HepG2 (cell line): ENCODE measurements around the gene CNNM4. TPM values are rescaled to one million over a fixed set of nuclear protein-coding genes. Genes with fewer than 3 reads are reported as not detected.

Experiments used
- AKNA ChIP-seq: sonication (generic); formaldehyde crosslinking; IDR thresholded peaks from 2 replicates; pipeline ENCODE4 v1.4.0; 2020; ENCODE audit warnings: missing genetic modification reagents, borderline replicate concordance
- HOXA5 ChIP-seq: sonication (generic); formaldehyde crosslinking; IDR thresholded peaks from 2 replicates; pipeline ENCODE4 v1.4.0; 2020; ENCODE audit warnings: missing genetic modification reagents
- KDM3A ChIP-seq: IDR thresholded peaks from 2 replicates; pipeline ENCODE4 v1.6.1; 2018; ENCODE audit warnings: low read depth, missing compliant biosample characterization
- TFAP4 ChIP-seq: sonication (generic); IDR thresholded peaks from 2 replicates; pipeline ENCODE4 v1.6.1; 2016; ENCODE audit warnings: low read depth, borderline replicate concordance
- ZBTB21 ChIP-seq: sonication (generic); formaldehyde crosslinking; IDR thresholded peaks from 2 replicates; pipeline ENCODE4 v1.4.0; 2020; ENCODE audit warnings: missing genetic modification reagents
- ZNF274 ChIP-seq: sonication (generic); formaldehyde crosslinking; IDR thresholded peaks from 2 replicates; pipeline ENCODE4 v1.5.1; 2020; ENCODE audit warnings: mild to moderate bottlenecking, missing genetic modification reagents
- ZNF670 ChIP-seq: sonication (generic); formaldehyde crosslinking; IDR thresholded peaks from 2 replicates; pipeline ENCODE4 v1.8.0; 2022; ENCODE audit warnings: mild to moderate bottlenecking, missing genetic modification reagents, borderline replicate concordance
- ZNF879 ChIP-seq: sonication (generic); formaldehyde crosslinking; IDR thresholded peaks from 2 replicates; pipeline ENCODE4 v1.8.1; 2023; ENCODE audit warnings: missing genetic modification reagents
- polyA plus RNA-seq, 8 experiments: library from polyadenylated mRNA; depleted of rRNA in 3 of 8; stranded (reverse) in 7 of 8; unstranded in 1 of 8; fragments of >200 nt; fragmentation: Illumina TruSeq in 4 of 8; extraction: Trizol in 4 of 8; gene quantifications; 2 replicates each; pipeline versions ENCODE4 v1.2.1 to v1.2.3, GENCODE V29; 2011 to 2016; ENCODE audit warnings: low read depth in 4 of 8, missing spikeins in 1 of 8, mixed read lengths in 1 of 8; ENCODE audit not compliant: insufficient read depth in 1 of 8
- total RNA-seq, 5 experiments: library from RNA; depleted of rRNA; stranded (reverse); fragments of >200 nt; fragmentation: Illumina TruSeq; extraction: Trizol; gene quantifications; 2 replicates each; pipeline ENCODE4 v1.2.3, GENCODE V29; 2016; ENCODE audit warnings: low read depth in 1 of 5
- TF ChIP-seq, protein P1 (sequence below): sonication (generic); formaldehyde crosslinking; IDR thresholded peaks from 2 replicates; pipeline ENCODE4 v1.4.0; 2020; ENCODE audit warnings: missing genetic modification reagents
- TF ChIP-seq, protein P2 (sequence below): sonication (generic); formaldehyde crosslinking; IDR thresholded peaks from 2 replicates; pipeline ENCODE4 v1.4.0; 2020; ENCODE audit warnings: mild to moderate bottlenecking, missing genetic modification reagents
- TF ChIP-seq, protein P3 (sequence below): sonication (generic); formaldehyde crosslinking; IDR thresholded peaks from 2 replicates; pipeline ENCODE4 v1.4.0; 2020; ENCODE audit warnings: missing genetic modification reagents

The CNNM4 gene
- total and polyA plus RNA-seq, 2 of the 13 experiments (the other 11 are each of a cell fraction or from before 2014, with no cell fraction given): 5.9 to 8.4 TPM

DNA sequence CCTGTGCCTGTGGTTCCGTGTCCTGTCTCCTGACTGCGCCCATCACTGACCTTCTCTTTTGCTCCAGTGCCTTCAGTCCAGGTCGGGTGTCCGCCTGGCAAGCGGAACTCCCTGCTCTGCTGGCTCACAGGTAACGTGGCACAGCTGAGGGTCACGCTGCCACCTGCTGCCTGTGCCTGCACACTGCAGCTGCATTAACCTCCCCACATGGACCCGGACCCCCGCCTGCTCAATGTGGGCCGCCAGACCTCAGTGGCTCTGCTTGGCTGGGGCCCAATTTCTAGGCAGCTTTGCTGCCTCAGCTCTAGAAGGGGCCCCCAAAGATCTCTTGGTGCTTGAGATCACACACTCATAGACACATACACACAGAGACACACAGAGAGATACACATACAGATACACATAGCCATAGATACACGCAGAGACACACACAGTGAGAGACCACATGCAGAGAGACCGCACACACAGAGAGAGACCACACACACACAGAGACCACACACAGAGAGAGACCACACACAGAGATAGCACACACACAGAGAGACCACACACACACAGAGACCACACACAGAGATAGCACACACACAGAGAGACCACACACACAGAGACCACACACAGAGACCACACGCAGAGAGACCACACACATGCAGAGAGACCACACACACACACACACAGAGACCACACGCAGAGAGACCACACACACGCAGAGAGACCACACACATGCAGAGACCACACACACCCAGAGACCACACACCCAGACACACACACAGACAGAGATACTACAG lies 40.5 kb downstream of the CNNM4 start (continued):
- TF ChIP-seq ZNF879 (CRISPR knock-in tag) (no peak), TFAP4 (peak; percentile 84; the same call in 1 of the 2 replicates), ZBTB21 (CRISPR knock-in tag) (no peak), HOXA5 (CRISPR knock-in tag) (no peak), ZNF670 (no peak), KDM3A (no peak), AKNA (no peak), ZNF274 (CRISPR knock-in tag) (no peak)
- TF ChIP-seq, protein P1, sequence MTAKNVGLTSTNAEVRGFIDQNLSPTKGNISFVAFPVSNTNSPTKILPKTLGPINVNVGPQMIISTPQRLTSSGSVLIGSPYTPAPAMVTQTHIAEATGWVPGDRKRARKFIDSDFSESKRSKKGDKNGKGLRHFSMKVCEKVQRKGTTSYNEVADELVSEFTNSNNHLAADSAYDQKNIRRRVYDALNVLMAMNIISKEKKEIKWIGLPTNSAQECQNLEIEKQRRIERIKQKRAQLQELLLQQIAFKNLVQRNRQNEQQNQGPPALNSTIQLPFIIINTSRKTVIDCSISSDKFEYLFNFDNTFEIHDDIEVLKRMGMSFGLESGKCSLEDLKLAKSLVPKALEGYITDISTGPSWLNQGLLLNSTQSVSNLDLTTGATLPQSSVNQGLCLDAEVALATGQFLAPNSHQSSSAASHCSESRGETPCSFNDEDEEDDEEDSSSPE (CRISPR knock-in tag): no peak
- TF ChIP-seq, protein P2, sequence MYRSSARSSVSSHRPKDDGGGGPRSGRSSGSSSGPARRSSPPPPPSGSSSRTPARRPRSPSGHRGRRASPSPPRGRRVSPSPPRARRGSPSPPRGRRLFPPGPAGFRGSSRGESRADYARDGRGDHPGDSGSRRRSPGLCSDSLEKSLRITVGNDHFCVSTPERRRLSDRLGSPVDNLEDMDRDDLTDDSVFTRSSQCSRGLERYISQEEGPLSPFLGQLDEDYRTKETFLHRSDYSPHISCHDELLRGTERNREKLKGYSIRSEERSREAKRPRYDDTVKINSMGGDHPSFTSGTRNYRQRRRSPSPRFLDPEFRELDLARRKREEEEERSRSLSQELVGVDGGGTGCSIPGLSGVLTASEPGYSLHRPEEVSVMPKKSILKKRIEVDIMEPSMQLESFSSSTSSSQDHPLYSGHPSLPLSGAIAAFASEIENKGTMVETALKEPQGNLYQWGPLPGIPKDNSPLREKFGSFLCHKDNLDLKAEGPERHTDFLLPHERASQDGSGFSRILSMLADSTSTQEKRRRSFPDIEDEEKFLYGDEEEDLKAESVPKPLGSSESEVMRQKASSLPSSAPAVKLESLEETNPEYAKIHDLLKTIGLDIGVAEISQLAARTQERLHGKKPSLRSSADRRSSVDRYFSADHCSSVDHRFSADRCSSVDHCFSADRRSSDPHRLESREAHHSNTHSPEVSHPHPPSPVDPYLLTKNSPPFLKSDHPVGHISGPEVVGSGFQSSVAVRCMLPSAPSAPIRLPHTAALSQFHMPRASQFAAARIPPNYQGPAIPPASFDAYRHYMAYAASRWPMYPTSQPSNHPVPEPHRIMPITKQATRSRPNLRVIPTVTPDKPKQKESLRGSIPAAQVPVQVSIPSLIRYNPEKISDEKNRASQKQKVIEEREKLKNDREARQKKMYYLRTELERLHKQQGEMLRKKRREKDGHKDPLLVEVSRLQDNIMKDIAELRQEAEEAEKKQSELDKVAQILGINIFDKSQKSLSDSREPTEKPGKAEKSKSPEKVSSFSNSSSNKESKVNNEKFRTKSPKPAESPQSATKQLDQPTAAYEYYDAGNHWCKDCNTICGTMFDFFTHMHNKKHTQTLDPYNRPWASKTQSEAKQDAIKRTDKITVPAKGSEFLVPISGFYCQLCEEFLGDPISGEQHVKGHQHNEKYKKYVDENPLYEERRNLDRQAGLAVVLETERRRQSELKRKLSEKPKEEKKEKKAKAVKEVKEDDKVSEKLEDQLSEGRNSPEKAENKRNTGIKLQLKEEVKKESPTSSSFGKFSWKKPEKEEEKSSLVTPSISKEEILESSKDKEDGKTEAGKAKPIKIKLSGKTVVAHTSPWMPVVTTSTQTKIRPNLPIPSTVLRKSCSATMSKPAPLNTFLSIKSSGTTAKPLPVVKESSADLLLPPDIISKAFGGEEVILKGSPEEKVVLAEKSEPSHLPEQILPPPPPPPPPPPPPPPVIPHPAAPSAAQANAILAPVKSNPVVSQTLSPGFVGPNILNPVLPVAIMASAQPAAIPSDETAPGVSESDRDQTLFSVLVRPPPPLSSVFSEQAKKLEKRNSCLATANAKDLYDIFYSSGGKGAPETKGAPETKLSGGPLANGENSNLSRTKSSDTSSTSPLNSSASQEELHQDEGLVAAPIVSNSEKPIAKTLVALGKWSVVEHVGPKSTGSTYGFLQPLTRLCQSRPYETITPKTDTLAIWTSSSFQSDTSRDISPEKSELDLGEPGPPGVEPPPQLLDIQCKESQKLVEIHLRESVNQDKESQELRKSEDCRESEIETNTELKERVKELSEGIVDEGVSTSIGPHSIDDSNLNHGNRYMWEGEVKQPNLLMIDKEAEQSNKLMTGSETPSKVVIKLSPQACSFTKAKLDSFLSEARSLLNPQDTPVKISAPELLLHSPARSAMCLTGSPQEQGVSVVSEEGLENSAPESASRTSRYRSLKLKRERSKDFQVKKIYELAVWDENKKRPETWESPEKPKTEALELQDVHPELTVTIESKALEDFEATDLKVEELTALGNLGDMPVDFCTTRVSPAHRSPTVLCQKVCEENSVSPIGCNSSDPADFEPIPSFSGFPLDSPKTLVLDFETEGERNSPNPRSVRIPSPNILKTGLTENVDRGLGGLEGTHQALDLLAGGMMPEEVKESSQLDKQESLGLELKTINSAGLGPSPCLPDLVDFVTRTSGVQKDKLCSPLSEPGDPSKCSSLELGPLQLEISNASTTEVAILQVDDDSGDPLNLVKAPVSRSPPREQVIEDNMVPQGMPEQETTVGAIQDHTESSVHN (CRISPR knock-in tag): peak; percentile 73; the same call in 1 of the 2 replicates
- TF ChIP-seq, protein P3, sequence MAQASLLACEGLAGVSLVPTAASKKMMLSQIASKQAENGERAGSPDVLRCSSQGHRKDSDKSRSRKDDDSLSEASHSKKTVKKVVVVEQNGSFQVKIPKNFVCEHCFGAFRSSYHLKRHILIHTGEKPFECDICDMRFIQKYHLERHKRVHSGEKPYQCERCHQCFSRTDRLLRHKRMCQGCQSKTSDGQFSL (CRISPR knock-in tag): no peak
